GM12874 (cell line): ENCODE results near the gene MAGIX.

ENCODE experiments used
- TF ChIP-seq, protein P1 (sequence below): IDR thresholded peaks from 2 replicates; pipeline ENCODE4 v1.5.1; 2011; ENCODE audit warnings: low read depth, mild to moderate bottlenecking, control low read depth, low read length, moderate library complexity; ENCODE audit not compliant: insufficient read depth

MAGIX gene

DNA sequence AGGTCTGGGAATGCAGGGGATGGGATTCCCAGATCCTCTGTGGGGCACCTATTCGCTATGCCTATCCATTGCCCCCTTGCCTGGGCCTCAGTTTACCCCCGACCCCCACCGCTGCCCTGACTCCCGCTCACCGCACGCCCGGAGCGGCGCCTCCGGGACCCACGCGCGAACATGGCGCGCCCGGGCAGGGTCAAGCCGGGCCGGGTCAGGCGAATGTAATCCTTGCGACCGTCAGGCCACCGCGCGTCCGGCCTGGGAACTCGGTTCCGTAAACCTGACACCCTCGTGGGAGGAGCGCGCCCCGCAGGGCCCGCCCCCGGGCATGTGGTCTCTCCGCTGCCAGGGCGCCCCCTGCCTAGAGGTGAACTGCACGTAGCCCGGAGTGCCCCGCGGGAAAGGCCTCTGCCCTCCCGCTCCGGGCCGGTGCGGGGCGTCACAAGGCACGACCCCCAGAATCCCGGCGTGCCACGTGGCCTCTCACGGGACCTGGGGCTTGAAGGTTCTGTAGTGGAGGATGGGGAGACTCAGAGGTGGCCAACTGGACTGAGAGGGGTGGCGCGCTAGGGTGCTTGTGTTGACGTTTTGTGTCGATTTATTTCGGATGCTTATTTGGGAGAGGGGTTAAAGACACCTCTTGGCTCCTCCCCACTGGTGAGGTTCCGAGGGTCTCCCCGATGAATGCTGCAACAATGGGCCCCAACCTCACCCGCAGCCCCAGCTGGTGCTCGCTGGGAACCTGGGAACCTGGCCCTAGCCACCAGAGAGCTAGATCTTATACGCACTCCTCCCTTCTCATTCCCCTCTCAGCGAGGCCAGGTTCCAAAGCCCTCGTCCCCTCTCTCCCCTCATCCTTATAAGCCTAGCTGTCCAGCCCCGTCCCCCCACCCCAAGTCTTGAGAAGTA is 23.8 kb downstream of the MAGIX start, which contains the start of gene PRICKLE3:
Gene PRICKLE3, minus strand, starts transcription at position 249 of the 903 bp plus-strand sequence. Its CDS starts 76 bp downstream, at position 173.
- TF ChIP-seq, protein P1, sequence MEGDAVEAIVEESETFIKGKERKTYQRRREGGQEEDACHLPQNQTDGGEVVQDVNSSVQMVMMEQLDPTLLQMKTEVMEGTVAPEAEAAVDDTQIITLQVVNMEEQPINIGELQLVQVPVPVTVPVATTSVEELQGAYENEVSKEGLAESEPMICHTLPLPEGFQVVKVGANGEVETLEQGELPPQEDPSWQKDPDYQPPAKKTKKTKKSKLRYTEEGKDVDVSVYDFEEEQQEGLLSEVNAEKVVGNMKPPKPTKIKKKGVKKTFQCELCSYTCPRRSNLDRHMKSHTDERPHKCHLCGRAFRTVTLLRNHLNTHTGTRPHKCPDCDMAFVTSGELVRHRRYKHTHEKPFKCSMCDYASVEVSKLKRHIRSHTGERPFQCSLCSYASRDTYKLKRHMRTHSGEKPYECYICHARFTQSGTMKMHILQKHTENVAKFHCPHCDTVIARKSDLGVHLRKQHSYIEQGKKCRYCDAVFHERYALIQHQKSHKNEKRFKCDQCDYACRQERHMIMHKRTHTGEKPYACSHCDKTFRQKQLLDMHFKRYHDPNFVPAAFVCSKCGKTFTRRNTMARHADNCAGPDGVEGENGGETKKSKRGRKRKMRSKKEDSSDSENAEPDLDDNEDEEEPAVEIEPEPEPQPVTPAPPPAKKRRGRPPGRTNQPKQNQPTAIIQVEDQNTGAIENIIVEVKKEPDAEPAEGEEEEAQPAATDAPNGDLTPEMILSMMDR, result peak; percentile 65

DNA sequence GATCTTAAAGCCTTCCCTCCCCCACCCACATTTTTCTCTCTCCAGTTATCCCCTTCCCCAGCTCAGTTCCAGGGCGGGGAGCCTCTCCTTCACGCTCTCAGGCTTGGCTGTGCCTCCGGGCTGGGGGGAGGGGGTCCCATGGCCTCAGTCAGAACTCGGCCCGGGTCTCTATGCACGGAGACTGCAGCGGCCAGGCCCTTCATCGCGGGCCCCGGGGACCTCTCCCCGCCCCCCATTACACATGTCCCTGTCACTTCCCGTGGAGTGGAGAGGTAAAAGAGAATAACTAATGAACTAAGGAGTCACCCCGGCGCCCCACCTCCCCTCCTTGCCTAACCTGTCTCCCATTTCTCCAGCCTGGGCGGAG is 24.5 kb downstream of the MAGIX start:
- TF ChIP-seq, protein P1, result no peak

DNA sequence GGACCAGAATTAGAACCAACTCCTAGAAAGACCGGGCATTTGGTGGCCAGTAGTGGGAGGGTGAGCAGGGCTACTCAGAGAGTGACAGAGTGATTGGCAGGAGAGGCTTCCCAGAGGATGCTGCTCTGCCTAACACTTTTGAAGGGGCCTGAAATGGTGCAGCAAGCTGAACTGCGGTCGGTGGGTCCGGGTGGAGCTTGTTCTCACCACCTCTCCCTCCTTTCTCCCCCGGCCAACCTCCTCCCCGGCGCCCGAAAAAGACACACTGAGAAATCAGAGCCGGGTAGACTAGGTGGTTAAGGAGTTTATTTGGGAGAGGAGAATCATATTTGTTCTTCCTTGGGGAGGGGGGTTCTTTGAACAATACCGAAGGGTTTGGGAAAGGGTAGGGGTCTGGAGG is 25.0 kb downstream of the MAGIX start:
- TF ChIP-seq, protein P1, result no peak

DNA sequence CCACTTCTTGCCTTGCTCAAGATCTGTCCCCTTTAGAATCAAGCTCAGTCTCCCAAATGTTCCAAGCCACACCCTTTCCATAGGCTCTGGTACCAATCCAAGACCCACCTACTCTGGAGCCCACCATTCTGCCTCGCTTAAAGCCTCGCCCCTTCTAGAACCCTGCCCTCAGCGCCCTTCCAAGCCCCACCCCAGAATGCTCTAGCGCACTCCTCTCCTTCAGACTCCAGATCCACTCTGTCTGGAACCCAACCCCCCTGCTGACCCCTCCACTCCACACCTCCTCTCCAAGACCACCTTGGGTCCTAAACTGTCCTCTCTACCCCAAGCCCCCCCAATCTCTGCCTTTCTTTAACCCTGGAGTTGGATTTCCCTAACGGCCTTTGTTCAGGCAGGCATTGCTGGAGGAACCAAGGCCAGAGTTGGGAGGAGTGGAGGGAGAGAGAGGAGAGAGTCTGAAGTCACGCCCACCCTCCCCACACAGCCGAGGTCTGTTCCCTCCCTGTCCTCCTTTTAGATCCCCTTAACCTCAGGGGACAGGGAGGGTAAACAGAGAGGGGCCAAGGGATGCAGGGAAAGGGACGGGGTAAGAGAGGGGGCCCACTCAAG is 26.0 kb downstream of the MAGIX start:
- TF ChIP-seq, protein P1, result no peak

DNA sequence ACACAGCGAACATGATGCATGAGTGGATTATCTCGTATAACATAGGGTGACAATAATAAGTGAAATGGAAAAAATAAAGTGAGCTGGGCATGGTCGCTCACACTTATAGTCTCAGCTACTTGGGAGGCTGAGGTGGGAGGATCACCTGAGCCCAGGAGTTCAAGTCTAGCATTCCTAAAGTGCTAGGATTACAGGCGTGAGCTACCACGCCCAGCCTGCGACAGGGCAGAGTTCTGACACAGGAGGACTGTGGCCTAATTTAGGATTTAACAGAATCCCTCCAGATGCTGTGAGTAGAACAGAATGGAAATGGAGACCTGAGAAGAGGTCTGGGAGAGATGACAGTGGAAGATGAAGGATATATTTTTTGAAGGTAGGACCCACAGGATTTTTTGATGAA is 27.0 kb downstream of the MAGIX start:
- TF ChIP-seq, protein P1, result no peak

DNA sequence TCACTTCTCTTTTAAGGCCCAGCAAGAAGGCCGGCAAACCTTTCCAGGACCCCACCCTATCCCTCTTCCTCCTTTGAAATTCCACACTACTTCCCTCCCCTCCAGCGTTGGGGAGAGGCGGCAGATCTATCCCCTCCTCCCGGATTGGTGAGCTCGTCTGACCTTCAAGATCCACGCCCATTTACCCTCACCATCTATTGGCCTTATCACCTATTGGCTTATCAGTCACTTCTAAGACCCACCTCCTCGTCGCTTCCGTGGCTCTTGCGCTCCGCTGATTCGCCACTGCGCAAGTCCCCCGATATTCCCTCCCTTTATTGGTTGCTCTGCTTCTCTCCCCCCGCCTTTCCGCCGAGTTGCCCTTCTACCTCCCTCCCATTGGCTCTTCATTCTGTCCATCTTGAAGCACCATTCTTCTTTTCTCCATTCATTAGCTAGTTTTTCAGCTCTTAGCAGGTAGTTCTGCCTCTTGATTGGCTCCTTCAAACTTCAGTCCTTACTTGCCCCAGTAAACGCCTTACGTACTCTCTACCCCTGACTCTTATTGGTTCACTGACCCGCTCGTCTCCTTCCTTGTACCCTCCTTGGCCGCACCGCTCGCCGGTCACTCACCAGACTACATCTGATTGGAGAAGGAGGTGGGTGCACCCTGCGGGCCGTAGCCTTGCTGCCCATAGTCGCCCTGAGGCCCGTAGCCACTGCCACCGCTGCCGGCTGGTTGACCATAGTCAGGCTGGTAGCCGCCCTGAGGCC is 28.4 kb downstream of the MAGIX start:
- TF ChIP-seq, protein P1, result no peak

DNA sequence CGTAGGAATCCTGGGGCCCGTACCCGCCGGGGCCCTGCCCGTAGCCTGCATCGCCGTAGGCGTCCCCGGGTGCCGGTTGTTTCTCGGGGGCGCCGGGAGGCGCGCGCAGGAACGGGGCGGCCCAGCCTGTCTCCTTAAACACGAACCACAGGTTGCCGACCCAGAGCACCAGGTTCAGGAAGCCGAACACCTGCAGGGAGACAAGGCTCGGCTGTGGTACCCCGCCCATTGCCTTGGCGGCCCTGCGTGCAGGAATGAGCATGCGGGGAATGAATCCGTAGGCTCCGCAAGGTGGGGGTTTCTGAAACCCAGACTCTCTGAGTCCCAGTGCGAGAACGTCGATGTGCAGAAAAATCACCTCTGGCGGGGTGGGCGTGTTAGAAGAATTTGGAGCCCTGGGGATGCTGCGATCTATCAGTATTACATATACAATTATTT is 29.0 kb downstream of the MAGIX start:
- TF ChIP-seq, protein P1, result no peak
